GM10847 (cell line): ENCODE measurements around the gene MAPK7.

Experiments
- POLR2A ChIP-seq: IDR thresholded peaks from 2 replicates; pipeline ENCODE4 v1.6.1; 2011; ENCODE audit not compliant: insufficient read length; ENCODE audit errors: extremely low read depth

MAPK7 gene

DNA sequence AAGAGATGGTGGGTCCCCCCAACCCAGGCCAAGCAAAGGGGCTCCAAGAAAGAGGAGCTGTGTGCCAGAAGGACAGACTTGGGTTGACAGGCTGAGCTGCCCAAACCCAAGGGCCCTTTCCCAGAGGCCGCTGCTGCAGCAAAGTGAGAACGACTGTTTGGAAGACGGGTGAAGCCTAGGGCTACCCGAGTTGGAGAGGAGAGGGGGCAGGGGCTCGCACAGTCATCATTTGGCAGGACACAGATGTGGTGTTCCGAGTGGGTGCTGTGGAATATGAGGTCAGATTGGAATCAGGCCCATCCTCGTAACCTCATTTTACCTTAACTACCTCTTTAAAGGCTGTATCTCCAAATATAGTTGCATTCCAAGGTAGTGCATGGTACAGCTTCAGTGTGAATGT is 14.0 kb downstream of the MAPK7 start:
- no peak for TF ChIP-seq POLR2A

- no peak for TF ChIP-seq POLR2A
These were observed 19.3 kb downstream of the MAPK7 start for GRCh38 chr17:19397556-19398041.

- no peak for TF ChIP-seq POLR2A
These were observed 20.2 kb downstream of the MAPK7 start for GRCh38 chr17:19398301-19399181.

DNA sequence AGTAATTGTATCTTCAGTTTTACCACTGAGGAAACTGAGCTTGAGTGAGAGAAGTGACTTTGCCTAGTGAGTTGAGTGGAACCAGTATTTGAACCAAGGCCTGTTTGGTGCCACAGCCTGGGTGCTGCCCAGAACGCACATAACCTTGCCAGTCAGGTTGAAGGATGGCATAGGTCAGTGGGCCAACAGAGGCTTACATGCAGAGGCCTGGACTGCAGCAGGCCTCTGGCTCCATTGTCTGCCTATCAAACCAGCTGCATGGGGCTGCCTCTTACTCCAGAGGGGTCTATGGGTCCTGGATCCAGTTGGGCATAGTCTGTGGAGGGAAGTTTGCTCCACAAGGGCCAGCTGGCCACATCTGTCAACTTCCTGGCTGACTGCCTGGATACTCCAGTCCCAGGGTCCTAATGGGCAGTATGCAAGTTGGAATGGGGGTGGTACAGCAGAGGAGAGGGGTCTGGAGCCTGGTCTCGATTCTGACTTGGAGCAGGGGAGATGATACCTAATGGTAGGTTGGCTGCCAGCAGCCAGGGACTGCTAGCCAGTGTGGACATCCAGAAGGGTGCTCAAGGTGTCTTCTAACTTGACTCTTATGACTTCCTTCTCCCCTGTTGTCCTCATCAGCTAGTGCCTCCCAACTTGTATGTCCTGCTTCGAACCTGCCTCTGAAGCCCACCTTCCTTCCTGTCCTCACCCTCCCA is 21.6 kb downstream of the MAPK7 start:
- TF ChIP-seq POLR2A = no peak

DNA sequence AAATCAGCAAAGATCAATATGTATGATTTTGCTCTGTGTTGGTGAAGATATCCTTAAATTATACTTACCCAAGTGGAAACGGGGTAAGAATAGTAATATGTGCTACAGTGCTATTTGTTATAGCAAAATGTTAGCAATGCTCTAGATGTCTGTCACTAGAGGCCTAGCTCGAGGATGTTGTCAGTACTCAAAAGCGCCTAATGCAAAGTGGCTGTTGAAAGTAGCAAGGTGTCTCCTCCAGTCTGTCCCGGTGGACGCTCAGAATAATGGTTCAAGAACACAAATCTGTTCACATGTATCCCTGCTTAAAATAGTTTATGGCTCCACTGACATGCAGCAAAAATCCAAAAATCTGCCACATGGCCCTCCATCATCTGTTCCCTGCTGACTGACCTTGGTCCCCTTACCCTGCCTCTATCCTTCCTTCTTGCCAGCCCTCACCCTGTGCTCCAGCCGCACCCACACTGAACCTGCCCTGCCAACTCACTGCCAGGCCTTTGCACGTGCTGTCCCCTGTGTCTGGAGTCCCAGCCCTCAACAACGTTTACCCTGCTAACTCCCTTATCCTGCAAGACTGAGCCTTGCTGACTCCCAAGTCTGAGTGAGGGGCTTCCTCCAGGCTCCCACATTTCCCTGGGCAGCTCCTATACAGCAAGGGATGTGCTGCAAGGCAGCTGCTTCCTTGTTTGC is 23.2 kb downstream of the MAPK7 start:
- no peak for TF ChIP-seq POLR2A

- no peak for TF ChIP-seq POLR2A
These were observed 23.9 kb downstream of the MAPK7 start for GRCh38 chr17:19402171-19402570.

DNA sequence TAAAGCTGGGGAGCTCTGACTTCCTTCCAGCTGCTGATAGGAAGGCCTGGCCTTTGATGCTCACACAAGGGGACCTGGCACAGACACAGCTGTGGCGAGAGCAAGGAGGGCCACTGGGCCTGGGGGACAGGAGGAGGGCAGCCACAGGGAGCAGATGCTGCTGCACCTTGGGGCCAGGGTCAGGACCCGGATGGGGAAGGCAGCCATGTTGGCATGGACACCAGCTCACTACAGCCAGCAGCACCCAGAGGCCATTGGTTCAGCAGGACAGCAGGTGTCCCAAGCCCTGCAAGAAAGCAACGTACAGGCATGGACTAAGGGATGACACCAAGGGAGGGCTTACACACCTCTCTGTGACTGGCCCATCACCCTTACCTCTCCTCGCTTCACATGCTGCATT is 24.7 kb downstream of the MAPK7 start:
- TF ChIP-seq POLR2A = no peak

GRCh38 chr17:19404264-19404663 is 26.0 kb downstream of the MAPK7 start:
- TF ChIP-seq POLR2A = no peak

- no peak for TF ChIP-seq POLR2A
These were observed 26.8 kb downstream of the MAPK7 start for GRCh38 chr17:19405114-19405513.

DNA sequence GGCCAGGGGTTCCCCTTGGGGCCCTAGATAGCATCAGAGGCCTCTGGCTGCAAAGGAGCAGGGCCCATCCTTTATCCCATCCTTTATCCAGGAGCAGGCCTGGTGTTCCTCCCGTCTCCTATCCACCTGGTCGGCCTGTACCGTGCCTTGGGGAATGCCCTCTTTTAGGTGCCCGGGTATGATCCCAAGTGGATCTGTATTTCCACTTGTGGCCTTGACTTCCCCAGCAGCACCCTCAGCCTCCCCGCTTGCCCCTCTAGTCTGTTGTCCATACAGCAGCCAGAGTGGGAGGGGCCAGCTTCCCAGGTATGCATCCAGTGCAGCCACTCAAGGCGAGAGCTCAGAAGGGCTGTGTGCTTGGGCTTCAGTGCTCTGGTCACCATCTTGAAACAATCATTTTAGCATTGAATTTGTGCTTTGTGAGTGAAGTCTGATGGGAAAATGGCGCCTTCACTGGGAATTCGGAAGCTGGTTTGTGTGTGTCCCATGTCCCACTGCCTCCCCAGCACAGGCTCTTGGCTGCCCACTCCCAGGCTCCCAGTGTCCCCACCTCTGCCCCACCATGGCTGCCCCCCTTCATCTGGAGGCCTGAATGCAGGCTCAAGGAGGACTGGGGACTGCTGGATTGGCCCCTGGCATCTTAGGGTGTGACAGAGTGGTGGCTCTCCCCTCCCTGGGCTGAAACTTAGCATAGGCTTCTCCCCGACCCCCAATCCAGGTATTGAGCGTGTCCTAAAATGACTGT is 29.5 kb downstream of the MAPK7 start:
- no peak for TF ChIP-seq POLR2A

- no peak for TF ChIP-seq POLR2A
These were observed 30.0 kb downstream of the MAPK7 start for GRCh38 chr17:19408346-19408710.

- no peak for TF ChIP-seq POLR2A
These were observed 30.8 kb downstream of the MAPK7 start for GRCh38 chr17:19409066-19409465.

- TF ChIP-seq POLR2A = no peak
These were observed 31.2 kb downstream of the MAPK7 start for GRCh38 chr17:19409509-19409908.

- no peak for TF ChIP-seq POLR2A
These were observed 31.8 kb downstream of the MAPK7 start for GRCh38 chr17:19410091-19410490.
